Inflammatory macrophage treated with lipopolysaccharide for 4 hours (primary cell): Measurements from ENCODE around the gene C3orf20.
"Not testable (repeated sequence)": the region's sequence is repeated elsewhere in the genome, so short reads cannot be mapped to it uniquely, and the experiment has no call there.

Source experiments
- DNase-seq: peaks from one replicate; pipeline ENCODE4 v3.0.0-alpha.2; 2020

Gene C3orf20

DNA sequence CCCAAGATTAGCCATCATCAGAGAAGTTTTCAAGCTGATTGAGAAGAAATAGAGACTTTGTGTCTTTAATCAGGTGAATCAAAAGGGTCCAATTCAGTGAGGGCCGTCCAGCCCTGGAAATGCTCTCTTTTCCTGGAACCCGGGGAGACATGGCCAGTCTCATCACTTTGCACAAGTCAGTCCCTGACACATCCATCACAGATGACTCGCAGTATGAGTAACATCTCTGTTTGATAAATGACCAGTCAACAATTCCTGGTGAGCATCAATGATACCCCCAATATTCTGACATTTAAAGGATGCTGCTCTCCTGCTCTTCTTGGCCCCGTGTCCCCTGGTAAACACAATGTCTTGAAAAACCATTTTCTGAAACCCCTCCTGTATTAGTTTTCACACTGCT lies 26.7 kb downstream of the C3orf20 start:
- DNase-seq = no peak

GRCh38 chr3:14703128-14703750 lies 28.3 kb downstream of the C3orf20 start:
- DNase-seq = no peak

DNA sequence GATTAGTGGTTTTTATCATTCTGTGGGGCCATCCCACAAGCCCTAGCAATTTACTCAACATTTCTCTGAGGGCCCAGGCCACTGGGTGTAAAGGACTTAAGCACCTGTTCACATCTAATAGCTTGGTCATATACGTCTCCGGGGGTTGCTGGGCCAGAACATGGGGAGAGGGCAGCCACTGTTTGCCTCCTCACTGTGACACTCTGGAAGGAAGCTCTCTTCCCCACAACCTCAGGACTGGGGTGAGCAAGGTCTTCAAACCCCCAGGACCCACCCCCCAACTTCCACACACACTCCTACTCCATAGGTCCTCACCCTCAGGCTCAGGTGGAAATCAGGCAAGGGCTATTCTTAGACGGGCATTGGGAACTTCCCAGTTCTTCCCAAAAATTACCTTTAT lies 28.9 kb downstream of the C3orf20 start:
- DNase-seq = no peak

- DNase-seq = no peak
Measured at GRCh38 chr3:14706096-14706495, 31.2 kb downstream of the C3orf20 start.

DNA sequence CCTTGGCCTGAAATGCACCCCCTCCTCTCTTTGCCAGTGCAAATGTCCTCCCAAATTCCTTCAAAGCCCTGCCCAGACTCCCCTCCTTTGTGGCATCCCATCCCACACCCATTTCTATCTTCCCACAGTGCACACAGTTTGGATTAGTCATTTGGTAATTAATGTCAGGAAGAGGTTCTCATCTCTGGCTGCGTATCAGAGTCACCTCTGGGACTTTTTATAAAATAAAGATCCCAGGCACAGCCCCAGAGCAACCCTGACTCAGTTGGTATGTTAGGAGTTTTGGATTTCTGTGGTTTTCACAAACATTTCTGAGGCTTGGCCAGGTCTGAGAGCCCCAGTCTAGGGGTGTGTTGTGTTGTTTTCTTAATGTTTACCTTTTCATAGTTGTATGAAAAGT lies 41.6 kb downstream of the C3orf20 start:
- no peak for DNase-seq

- DNase-seq = no peak
Measured at GRCh38 chr3:14717307-14717706, 42.4 kb downstream of the C3orf20 start.

- DNase-seq = no peak
Measured at GRCh38 chr3:14718539-14718938, 43.6 kb downstream of the C3orf20 start.

DNA sequence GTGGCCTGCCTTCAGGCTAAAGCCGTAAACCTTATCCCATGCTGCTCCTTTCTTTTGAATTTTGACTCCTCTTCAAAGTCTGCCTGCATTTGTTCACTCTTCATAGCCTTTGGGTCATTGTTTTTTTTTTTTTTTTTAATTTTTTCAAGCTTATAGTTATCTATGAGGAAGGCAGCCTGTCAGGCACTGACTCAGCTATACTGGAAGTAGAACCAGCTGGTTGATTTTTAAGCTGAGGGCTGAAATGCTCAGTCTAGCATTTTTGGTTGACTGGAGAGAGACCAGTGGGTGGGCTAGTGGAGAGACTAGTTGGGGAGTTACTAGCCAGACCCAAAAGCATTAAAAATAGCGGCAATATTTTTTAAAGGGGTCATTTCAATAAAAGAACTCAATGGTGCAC lies 44.1 kb downstream of the C3orf20 start:
- DNase-seq = no peak

- DNase-seq = no peak
Measured at GRCh38 chr3:14721126-14721864, 46.4 kb downstream of the C3orf20 start.

GRCh38 chr3:14725013-14725412 lies 50.1 kb downstream of the C3orf20 start:
- peak; percentile 2 for DNase-seq

- no peak for DNase-seq
Measured at GRCh38 chr3:14725564-14726440, 50.9 kb downstream of the C3orf20 start.

GRCh38 chr3:14726441-14726780 lies 51.5 kb downstream of the C3orf20 start:
- no peak for DNase-seq

DNA sequence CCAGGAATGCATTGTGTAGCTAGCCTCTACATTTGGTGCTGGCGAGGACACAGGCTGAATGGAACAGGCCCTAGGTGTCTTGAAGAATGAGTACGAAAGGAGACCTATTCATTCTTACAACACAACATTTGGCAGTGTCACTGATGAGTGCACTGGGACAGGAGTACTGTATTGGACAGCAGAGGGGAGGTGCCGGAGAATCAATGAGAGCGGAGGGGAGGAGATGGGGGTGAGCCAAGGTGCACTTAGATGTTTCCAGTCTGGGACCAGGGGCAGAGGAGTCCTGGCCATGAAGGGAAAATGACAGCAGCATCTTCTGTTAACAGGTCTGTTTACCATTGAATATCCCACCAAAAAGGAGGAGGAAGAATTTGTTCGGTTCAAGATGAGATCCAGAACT lies 53.2 kb downstream of the C3orf20 start:
- no peak for DNase-seq

DNA sequence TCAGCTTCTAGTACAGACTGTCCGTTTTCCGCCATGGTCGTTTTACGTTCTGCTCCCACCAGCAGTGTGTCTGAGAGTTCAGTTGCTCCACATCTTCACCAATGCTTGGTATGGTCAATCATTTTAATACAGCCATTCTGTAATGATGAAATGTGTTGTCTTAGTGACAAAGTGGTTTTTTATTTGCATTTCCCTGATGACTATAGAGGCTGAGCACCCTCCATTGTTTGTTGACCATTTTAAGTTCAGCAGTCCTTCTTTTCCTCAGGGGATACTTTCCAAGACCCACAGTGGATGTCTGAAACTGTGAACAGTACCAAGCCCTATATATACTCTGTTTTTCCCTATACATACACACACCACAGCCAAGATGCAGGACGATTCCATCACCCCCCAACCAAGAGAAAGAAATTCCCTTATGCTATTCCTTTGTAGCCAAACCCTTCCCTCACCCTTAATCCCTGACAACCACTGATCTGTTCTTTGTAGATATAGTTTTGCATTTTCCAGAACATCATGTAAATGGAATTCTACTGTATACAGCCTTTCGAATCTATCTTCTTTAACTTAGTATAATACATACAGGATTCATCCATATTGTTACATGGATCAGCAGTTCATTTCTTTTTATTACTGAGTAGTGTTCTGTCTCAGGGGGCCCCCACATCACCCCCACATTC lies 55.9 kb downstream of the C3orf20 start:
- no peak for DNase-seq

DNA sequence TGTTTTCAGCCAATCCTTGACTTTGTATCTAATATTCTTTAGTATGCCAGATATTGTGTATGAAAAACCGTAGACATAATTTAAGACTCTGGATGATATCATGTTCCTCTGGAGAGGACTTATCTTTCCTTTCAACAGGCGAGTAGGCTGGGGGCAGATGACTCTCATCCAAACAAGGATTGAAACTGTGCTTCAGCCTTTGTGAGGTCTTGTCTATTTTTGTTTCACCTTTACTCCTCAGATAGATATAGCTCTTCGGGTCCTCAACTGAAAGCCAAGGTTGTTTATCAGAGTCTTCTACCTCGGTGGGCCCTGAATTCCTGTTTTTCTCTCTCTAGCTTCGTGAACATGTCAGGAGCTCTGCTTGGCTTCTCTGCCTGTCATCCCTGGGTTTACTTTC lies 66.0 kb downstream of the C3orf20 start:
- no peak for DNase-seq

DNA sequence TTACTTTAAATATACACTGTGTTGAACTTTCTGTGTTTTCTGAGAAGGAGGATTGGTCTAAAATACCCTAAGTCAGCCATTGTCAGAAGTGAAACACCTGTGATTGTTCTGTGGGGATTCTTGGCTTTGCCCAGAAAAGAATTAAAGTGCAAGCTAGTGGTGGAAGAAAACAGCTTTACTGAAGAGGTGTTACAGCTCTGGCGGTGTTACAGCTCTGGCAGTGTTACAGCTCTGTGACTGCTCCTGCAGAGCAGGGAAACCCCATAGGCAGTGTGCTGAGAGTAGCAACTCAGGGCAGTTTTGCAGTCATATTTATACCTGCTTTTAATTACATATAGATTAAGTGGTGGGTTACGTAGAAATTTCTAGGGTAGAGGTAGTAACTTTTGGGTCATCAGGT lies 66.6 kb downstream of the C3orf20 start:
- DNase-seq = no peak

- peak; percentile 36 for DNase-seq
Measured at GRCh38 chr3:14744556-14744955, 69.6 kb downstream of the C3orf20 start.

DNA sequence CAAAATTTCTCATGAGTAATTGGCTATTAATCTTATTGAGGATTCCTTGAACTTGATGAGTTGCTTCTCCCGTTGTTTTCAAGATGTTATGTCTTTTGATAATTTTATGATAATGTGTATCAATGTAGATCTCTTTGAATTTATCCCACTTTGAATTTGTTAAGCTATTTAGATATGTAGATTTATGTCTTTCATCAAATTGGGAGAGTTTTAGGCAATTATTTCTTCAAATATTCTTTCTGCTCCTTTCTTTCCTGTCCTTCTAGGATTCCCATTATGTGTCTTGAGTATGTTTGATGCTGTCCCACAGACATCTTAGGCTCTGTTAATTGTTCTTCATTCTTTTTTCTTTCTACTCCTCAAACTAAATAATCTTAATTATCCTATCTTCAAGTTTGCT lies 75.7 kb downstream of the C3orf20 start:
- no peak for DNase-seq

- not testable (repeated sequence) for DNase-seq
Measured at GRCh38 chr3:14752979-14753378, 78.0 kb downstream of the C3orf20 start.

- no peak for DNase-seq
Measured at GRCh38 chr3:14757153-14757700, 82.3 kb downstream of the C3orf20 start.

GRCh38 chr3:14758297-14758696 lies 83.4 kb downstream of the C3orf20 start:
- DNase-seq = no peak

DNA sequence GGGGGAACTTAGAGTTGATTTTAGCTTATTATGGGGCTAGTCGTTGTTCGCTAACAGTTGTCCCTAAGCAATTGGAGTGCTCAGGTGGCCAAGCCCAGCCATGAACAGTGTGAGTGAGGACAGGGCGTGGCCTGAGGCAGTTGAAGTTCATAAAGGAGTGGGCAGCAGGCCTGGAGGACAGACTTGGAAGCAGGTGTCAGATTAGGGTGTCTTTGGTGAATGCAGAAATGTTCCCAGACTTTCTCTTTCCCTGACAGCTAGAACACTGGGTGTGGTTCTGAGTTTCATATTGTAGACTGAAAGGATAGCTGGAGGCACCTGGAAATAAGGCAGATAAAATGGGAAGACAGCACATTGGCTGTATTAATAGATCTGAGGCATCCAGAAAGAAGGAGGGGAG lies 84.0 kb downstream of the C3orf20 start:
- DNase-seq = no peak

DNA sequence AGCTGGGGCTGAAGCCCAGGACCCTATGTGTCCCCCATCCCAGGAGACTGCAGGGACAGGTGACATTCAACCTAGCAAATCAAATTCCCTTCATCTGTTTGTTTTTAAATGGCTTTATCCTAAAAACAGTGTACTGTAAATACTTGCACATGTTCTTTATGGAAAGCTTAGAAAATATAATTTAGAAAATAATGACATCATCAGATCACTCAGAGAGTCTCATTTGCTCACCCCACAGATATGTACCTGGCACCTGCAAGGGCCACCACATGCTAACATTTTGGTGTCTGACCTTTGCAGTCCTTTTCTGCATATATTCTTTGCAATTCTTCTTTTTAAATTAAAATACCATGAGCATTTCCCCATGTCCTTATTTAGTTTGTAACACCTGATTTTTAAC lies 85.2 kb downstream of the C3orf20 start:
- no peak for DNase-seq
